Transverse colon (tissue), 4 donors: Measurements from ENCODE around the gene PPFIA3.
A peak's percentile ranks its signal among the peaks of the same experiment; 100 is the strongest.
"Not testable (repeated sequence)": the region's sequence is repeated elsewhere in the genome, so short reads cannot be mapped to it uniquely, and the experiment has no call there.

ENCODE experiments used
- CTCF ChIP-seq, 5 experiments: fragments of 200-600 bp in 3 of 5; fragments of 450-650 bp in 2 of 5; sonication (generic) in 3 of 5; IDR thresholded peaks; 1 replicate in 2 of 5; 2 replicates in 3 of 5; pipeline ENCODE4 v1.5.1; 2016 to 2017; ENCODE audit warnings: antibody characterized with exemption in 5 of 5, inconsistent platforms in 3 of 5, mild to moderate bottlenecking in 2 of 5, moderate library complexity in 1 of 5
- EP300 ChIP-seq: sonication (generic); formaldehyde crosslinking; IDR thresholded peaks from one replicate; pipeline ENCODE4 v1.6.1; 2017; ENCODE audit warnings: antibody characterized with exemption, low read depth
- POLR2AphosphoS5 ChIP-seq, 3 donors: sonication (generic); formaldehyde crosslinking; IDR thresholded peaks; one replicate each; pipeline ENCODE4 v1.6.1; 2016; ENCODE audit warnings: antibody characterized with exemption in 3 of 3

DNA sequence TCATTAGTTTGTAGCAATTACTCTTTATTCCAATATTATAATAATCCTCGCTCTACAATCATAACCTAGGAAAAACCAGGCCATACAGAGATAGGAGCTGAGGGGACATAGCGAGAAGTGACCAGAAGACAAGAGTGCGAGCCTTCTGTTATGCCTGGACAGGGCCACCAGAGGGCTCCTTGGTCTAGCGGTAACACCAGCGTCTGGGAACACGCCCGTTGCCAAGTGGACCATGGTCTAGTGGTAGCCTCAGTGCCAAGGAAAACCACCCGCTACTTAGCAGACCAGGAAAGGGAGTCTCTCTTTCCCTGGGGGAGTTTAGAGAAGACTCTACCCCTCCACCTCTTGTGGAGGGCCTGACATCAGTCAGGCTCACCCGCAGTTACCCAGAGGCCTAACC is 44.5 kb upstream of the PPFIA3 start:
- TF ChIP-seq CTCF (IDR thresholded peaks at IDR 0.05), result peak; percentile 66 to 80 (median 74)
- not testable (repeated sequence) for TF ChIP-seq POLR2AphosphoS5 (IDR thresholded peaks at IDR 0.05); EP300
